ENCODE results near the gene TSPAN32.
A peak's percentile ranks its signal among the peaks of the same experiment; 100 is the strongest.

TSPAN32 gene

DNA sequence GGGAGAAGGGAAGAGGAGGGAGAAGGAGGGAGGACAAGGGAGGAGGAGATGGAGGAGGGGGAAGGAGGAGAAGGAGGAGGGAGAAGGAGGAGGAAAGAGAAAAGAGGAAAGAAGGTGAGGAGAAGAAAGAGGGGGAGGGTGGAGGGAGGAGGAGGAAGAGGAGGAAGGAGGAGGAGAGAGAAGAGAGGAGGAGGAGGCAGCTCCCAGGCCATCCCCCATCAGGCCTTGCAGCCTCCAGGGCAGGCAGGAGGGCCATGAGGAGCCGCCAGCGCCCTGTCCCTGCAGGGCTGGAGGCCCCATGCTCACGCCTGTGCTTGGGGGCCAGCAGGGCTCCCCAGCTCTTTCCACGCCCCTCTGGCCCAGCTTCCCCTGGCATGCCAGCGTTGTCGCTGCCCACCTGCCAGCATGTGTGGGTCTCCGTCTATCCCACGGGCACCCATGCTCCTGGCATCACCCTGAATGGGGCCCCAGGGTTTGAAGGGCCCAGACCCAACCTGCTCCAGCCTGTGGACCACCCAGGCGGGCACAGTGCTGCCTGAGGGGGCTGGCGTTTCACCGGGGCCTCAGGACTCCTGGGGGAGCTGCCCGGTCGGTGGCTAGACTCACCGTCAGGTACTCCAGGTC lies 5.2 kb downstream of the TSPAN32 start:
- Histone ChIP-seq H3K36me3 (ENCODE audit: control insufficient read depth in 2 of 2, insufficient read depth in 1 of 2, low read length in 2 of 2) (no peaks in the 10 kb centered on the region), H3K27ac (ENCODE audit: extremely low read depth, low read depth, low read length) (no peak overlapping the region), H3K9me3 (ENCODE audit: control insufficient read depth, insufficient read depth, low read depth, low read length) (no peaks in the 10 kb centered on the region), H3K4me3 (ENCODE audit: low read depth, low read length) (no peak overlapping the region), H3K4me1 (ENCODE audit: control insufficient read depth, insufficient read depth, low read length) (no peaks in the 10 kb centered on the region)
- POLR2A ChIA-PET = interaction anchor here (3.1 kb wide), 1 partner anchor 113 kb away, joined by 19 read pairs; no protein-coding TSS in a partner anchor
- CTCF ChIA-PET = interaction anchor here (0.6 to 9.4 kb wide), 5 partner anchors 94 to 668 kb away, joined by 3 to 297 read pairs (median 4); partner anchors contain the start of gene TSSC4
- TF ChIP-seq ZFHX2 (tag by site-specific recombination; conservative IDR thresholded peaks at IDR 0.05) (peak; percentile 34; the same call in 1 of the 2 replicates), ZNF155 (tag by site-specific recombination; IDR thresholded peaks at IDR 0.05) (no peak)

DNA sequence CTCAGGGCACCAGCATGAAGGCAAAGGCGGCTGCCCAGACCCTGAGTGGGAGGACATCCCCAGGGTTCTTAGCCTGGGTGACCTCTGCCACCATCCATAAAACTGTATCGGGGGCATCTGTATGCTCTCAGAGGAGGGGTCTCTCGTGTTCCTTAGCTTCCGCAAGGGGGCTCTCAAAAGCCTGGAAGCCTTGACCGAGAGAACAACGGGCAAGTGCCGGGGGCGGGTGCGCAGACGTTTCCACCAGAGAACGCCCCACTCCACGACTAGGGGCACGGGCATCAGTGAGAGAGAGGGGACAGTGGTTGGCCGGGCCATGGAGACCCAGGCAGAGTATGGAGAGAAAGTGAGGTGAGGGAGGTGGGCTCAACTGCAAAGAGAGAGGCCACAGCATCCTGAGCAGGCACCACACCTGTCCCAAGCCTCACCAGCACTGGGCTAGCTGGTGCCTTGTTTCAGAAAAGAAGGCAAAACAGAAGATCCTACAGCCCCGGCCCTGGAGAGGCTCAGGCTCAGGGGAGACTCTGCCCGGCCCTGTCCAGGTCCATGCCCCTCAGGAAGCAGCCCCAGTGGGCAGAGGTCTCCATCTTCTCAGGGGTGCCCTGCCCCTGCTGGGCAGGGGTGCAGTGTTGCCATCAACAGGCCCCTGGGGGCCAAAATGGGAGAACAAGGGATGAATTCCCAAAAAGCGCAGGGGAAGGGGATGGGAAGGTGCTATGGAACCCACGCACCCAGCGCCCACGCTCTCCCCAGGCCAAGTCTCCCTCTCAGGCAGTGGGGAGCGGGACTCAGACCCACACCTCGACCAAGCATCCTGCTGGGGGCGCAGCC lies 5.9 kb downstream of the TSPAN32 start:
- Histone ChIP-seq H3K4me1 (ENCODE audit: control insufficient read depth, insufficient read depth, low read length) (no peaks in the 10 kb centered on the region), H3K27ac (ENCODE audit: extremely low read depth, low read depth, low read length) (no peak overlapping the region), H3K4me3 (ENCODE audit: low read depth, low read length) (no peak overlapping the region), H3K9me3 (ENCODE audit: control insufficient read depth, insufficient read depth, low read depth, low read length) (no peaks in the 10 kb centered on the region), H3K36me3 (ENCODE audit: control insufficient read depth in 2 of 2, insufficient read depth in 1 of 2, low read length in 2 of 2) (no peaks in the 10 kb centered on the region)
- ChIA-PET CTCF (interaction anchor here (0.6 to 9.4 kb wide), 4 partner anchors 93 to 667 kb away, joined by 3 to 297 read pairs (median 15); partner anchors contain the start of gene TSSC4), POLR2A (no interaction called here)
- TF ChIP-seq ZFP69B (tag by site-specific recombination; IDR thresholded peaks at IDR 0.05) = no peak

DNA sequence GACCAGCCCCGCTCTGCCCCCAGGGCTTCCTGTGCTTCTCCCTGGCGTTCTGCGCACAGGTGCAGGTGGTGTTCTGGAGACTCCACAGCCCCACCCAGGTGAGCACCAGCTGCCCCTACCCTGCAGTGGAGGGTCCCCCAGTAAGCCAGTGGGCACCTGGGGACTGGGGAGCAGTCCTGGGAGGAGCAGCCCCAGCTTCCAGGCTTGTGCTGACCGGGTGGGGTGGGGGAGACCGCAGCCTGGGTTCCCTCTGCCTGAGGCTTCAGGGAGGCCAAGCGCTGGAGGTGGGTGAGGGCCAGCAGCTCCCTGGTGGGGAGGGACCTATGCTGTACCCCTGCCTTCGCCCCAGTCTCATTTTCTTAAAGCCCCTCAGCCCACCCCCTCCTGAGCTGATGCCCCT lies 6.9 kb downstream of the TSPAN32 start:
- no peak overlapping the region for H3K27ac ChIP-seq (ENCODE audit: extremely low read depth, low read depth, low read length)
- no peak for TF ChIP-seq ZNF341 (tag by site-specific recombination; IDR thresholded peaks at IDR 0.05; ENCODE audit: low read depth)
- TF ChIP-seq ZNF280C (tag by site-specific recombination; IDR thresholded peaks at IDR 0.05) = no peak
- no peak for TF ChIP-seq ZBTB7A (tag by site-specific recombination; IDR thresholded peaks at IDR 0.05; ENCODE audit: low read depth)
- no peak for TF ChIP-seq SCRT2 (tag by site-specific recombination; IDR thresholded peaks at IDR 0.05)
- TF ChIP-seq ZNF571 (tag by site-specific recombination; IDR thresholded peaks at IDR 0.05) = no peak
- no peak for TF ChIP-seq ZFP41 (tag by site-specific recombination; IDR thresholded peaks at IDR 0.05; ENCODE audit: borderline replicate concordance)
- no peaks in the 10 kb centered on the region for H3K9me3 ChIP-seq (ENCODE audit: control insufficient read depth, insufficient read depth, low read depth, low read length)
- H3K4me1 ChIP-seq (ENCODE audit: control insufficient read depth, insufficient read depth, low read length) = no peaks in the 10 kb centered on the region
- no peak overlapping the region for H3K4me3 ChIP-seq (ENCODE audit: low read depth, low read length)
- POLR2A ChIA-PET = no interaction called here
- H3K36me3 ChIP-seq (ENCODE audit: control insufficient read depth in 2 of 2, insufficient read depth in 1 of 2, low read length in 2 of 2) = no peaks in the 10 kb centered on the region
- CTCF ChIA-PET = interaction anchor here (6.8 kb wide), 1 partner anchor 111 kb away, joined by 47 read pairs; no protein-coding TSS in a partner anchor

DNA sequence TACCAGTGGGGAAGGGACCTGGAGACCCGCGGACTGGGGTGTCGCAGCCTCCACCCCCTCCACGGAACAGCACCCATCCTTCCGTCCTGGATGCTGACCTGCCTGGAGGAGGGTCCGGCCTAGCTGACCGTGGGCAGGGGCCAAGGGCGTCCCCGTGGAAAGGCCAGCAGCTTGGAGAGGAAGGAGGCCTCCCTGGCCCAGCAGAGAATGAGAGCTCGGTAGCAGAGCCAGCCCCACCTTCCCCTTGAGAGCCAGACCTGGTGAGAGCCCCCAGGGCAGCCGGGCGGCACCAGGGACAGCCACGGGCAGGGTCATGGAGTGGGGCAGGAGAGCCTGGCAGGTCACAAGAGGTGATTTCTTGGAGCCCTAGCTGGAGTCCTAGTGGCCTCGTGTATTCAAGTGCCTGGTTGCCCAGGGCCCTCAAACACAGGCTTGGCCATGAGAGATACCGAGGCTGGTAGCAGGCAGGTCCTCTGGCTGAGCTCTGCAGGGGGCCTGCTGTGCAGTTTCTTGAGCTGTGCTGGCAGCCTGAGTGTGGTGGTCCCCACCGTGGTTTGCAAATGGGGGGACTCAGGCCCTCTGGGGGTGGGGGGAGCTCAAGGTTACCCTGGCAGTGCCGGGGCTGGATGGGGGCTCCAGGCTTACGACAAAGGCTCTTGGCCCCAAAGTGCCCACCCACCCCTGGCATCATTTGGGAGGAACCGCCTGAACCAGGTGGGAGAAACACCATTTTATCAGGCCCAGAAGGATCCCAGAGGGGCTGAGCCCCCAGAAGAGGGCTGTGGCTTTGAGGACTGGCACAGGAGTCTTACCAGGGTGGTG lies 7.6 kb downstream of the TSPAN32 start:
- no peaks in the 10 kb centered on the region for H3K4me1 ChIP-seq (ENCODE audit: control insufficient read depth, insufficient read depth, low read length)
- H3K27ac ChIP-seq (ENCODE audit: extremely low read depth, low read depth, low read length) = no peak overlapping the region
- H3K36me3 ChIP-seq (ENCODE audit: control insufficient read depth in 2 of 2, insufficient read depth in 1 of 2, low read length in 2 of 2) = no peaks in the 10 kb centered on the region
- POLR2A ChIA-PET = interaction anchor here (0.7 kb wide), 1 partner anchor 91 kb away, joined by 4 read pairs; the partner anchor contains the start of gene TSSC4
- no peak for TF ChIP-seq ZNF792 (tag by site-specific recombination; IDR thresholded peaks at IDR 0.05)
- no peak for TF ChIP-seq MYNN (tag by site-specific recombination; IDR thresholded peaks at IDR 0.05; ENCODE audit: borderline replicate concordance)
- no peak for TF ChIP-seq BCL6B (tag by site-specific recombination; IDR thresholded peaks at IDR 0.05)
- no peak for TF ChIP-seq ZNF10 (tag by site-specific recombination; IDR thresholded peaks at IDR 0.05)
- TF ChIP-seq ZNF169 (tag by site-specific recombination; IDR thresholded peaks at IDR 0.05) = no peak
- TF ChIP-seq ZNF311 (tag by site-specific recombination; IDR thresholded peaks at IDR 0.05; ENCODE audit: borderline replicate concordance) = no peak
- TF ChIP-seq ZNF585B (tag by site-specific recombination; IDR thresholded peaks at IDR 0.05) = no peak
- TF ChIP-seq ZNF626 (tag by site-specific recombination; IDR thresholded peaks at IDR 0.05) = no peak
- CTCF ChIA-PET = interaction anchor here (0.6 to 6.8 kb wide), 4 partner anchors 110 to 678 kb away, joined by 3 to 47 read pairs (median 4); no protein-coding TSS in a partner anchor
- no peak overlapping the region for H3K4me3 ChIP-seq (ENCODE audit: low read depth, low read length)
- no peaks in the 10 kb centered on the region for H3K9me3 ChIP-seq (ENCODE audit: control insufficient read depth, insufficient read depth, low read depth, low read length)
